HCT116 (cell line): ENCODE measurements around the gene FRK. TPM values are rescaled to one million over a fixed set of nuclear protein-coding genes. Genes with fewer than 3 reads are reported as not detected.

Source experiments
- ATAC-seq: fragments of 200-7000 bp; cut with Tn5 transposase; 2 replicates; pipeline ENCODE4 v1.9.1; 2020; ENCODE audit warnings: mild to moderate bottlenecking, moderate library complexity
- BruUV-seq: library from RNA; stranded (reverse); fragments of 400-500 nt; replicated peaks from 2 replicates; lab custom pipeline; 2021; lab: Mats Ljungman, UMichigan
- CTCF ChIA-PET: fragments of 300-600 bp; sonication (Branson Sonifier 250); formaldehyde crosslinking; loops from one replicate; lab custom pipeline; 2021; ENCODE audit warnings: antibody characterized with exemption; lab: Charles Lee
- POLR2A ChIA-PET: fragments of 300-600, 350-600 bp; sonication (Branson Sonifier 250); formaldehyde crosslinking; loops from one replicate; lab custom pipeline; 2021; ENCODE audit warnings: antibody characterized with exemption; lab: Charles Lee
- RAD21 ChIA-PET, 2 experiments: fragments of 300-600 bp; sonication (Branson Sonifier 250); formaldehyde crosslinking; loops; one replicate each; lab custom pipeline; 2023; ENCODE audit warnings: low total read pairs in 2 of 2; ENCODE audit not compliant: uncharacterized antibody in 2 of 2, unreplicated experiment in 2 of 2, low non-redundant PET in 1 of 2; lab: Charles Lee
- DNase-seq: peaks from one replicate; pipeline ENCODE4 v3.0.0-alpha.2; 2010; ENCODE audit warnings: low read depth, low spot score
- H2AFZ ChIP-seq: fragments of 200-600 bp; shearing (Covaris generic), sonication (generic); 2 replicates; pipeline ENCODE4 v1.6.1; 2017; ENCODE audit warnings: low read depth, mixed run types, mixed read lengths, antibody characterized with exemption, low read length; ENCODE audit not compliant: poor library complexity, severe bottlenecking
- H3K27ac ChIP-seq: 2 replicates; pipeline ENCODE4 v1.5.1; 2012; ENCODE audit warnings: low read depth, low read length
- H3K27me3 ChIP-seq: fragments of 200-600 bp; sonication (generic); 2 replicates; pipeline ENCODE4 v1.6.1; 2016; ENCODE audit warnings: mixed run types, low read length, mixed read lengths; ENCODE audit not compliant: insufficient read depth
- H3K36me3 ChIP-seq, 2 experiments: fragments of 200-500 bp in 1 of 2; fragments of 200-600 bp in 1 of 2; sonication (Bioruptor generic) in 1 of 2; sonication (generic) in 1 of 2; 2 replicates each; pipeline versions ENCODE4 v1.5.1 to v1.6.1; 2014 to 2016; ENCODE audit warnings: low read length in 2 of 2, inconsistent platforms in 1 of 2, mixed read lengths in 1 of 2, mixed run types in 1 of 2; ENCODE audit not compliant: insufficient read depth in 2 of 2, control insufficient read depth in 1 of 2
- H3K4me1 ChIP-seq, 2 experiments: fragments of 200-600 bp in 1 of 2; sonication (generic) in 1 of 2; 2 replicates each; pipeline versions ENCODE4 v1.5.1 to v1.6.1; 2012 to 2017; ENCODE audit warnings: low read length in 2 of 2, inconsistent platforms in 1 of 2, mild to moderate bottlenecking in 1 of 2, mixed read lengths in 1 of 2, mixed run types in 1 of 2, moderate library complexity in 1 of 2; ENCODE audit not compliant: insufficient read depth in 2 of 2, control insufficient read depth in 1 of 2
- H3K4me2 ChIP-seq: fragments of 200-600 bp; sonication (generic); 2 replicates; pipeline ENCODE4 v1.6.1; 2017; ENCODE audit warnings: mixed run types, low read length, mixed read lengths
- H3K4me3 ChIP-seq, 2 experiments: fragments of 200-600 bp in 1 of 2; sonication (generic) in 1 of 2; replicated peaks in 1 of 2; 2 replicates each; pipeline ENCODE4 v1.5.1; 2011 to 2016; ENCODE audit warnings: low read length in 2 of 2, control low read depth in 1 of 2, low read depth in 1 of 2, mild to moderate bottlenecking in 1 of 2, mixed read lengths in 1 of 2, mixed run types in 1 of 2
- H3K79me2 ChIP-seq: fragments of 200-600 bp; sonication (generic); 2 replicates; pipeline ENCODE4 v1.6.1; 2017; ENCODE audit warnings: mild to moderate bottlenecking, mixed run types, low read length, moderate library complexity, mixed read lengths; ENCODE audit not compliant: insufficient read depth
- H3K9ac ChIP-seq: fragments of 200-600 bp; sonication (generic); 2 replicates; pipeline ENCODE4 v1.6.1; 2016; ENCODE audit warnings: low read length, mixed read lengths
- H3K9me2 ChIP-seq: fragments of 200-600 bp; sonication (generic), shearing (Covaris generic); 2 replicates; pipeline ENCODE4 v1.6.1; 2017; ENCODE audit warnings: mixed run types, mild to moderate bottlenecking, moderate library complexity; ENCODE audit not compliant: insufficient read depth
- H3K9me3 ChIP-seq, 2 experiments: fragments of 200-500 bp in 1 of 2; fragments of 200-600 bp in 1 of 2; sonication (Bioruptor generic) in 1 of 2; sonication (generic) in 1 of 2; 2 replicates each; pipeline ENCODE4 v1.6.1; 2014 to 2017; ENCODE audit warnings: low read length in 2 of 2, mixed read lengths in 2 of 2, inconsistent platforms in 1 of 2, low read depth in 1 of 2, mild to moderate bottlenecking in 1 of 2, mixed run types in 1 of 2, moderate library complexity in 1 of 2; ENCODE audit not compliant: control insufficient read depth in 1 of 2, insufficient read depth in 1 of 2
- H4K20me1 ChIP-seq: fragments of 200-600 bp; sonication (generic), shearing (Covaris generic); 2 replicates; pipeline ENCODE4 v1.6.1; 2017; ENCODE audit warnings: mixed run types, mild to moderate bottlenecking, moderate library complexity; ENCODE audit not compliant: insufficient read depth
- CBX3 ChIP-seq: IDR thresholded peaks from 2 replicates; pipeline ENCODE4 v1.6.1; 2012; ENCODE audit warnings: low read depth
- EGR1 ChIP-seq: IDR thresholded peaks from 2 replicates; pipeline ENCODE4 v1.6.1; 2012; ENCODE audit warnings: low read depth
- ELF1 ChIP-seq: IDR thresholded peaks from 2 replicates; pipeline ENCODE4 v1.6.1; 2012; ENCODE audit warnings: low read depth, borderline replicate concordance
- EZH2phosphoT487 ChIP-seq: fragments of 200-600 bp; IDR thresholded peaks from 2 replicates; pipeline ENCODE4 v1.6.1; 2018; ENCODE audit warnings: antibody characterized with exemption, borderline replicate concordance
- JUND ChIP-seq: IDR thresholded peaks from 2 replicates; pipeline ENCODE4 v1.6.1; 2012
- POLR2A ChIP-seq: IDR thresholded peaks from 2 replicates; pipeline ENCODE4 v1.7.0; 2011; ENCODE audit warnings: borderline replicate concordance; ENCODE audit not compliant: insufficient read depth, insufficient read length; ENCODE audit errors: extremely low read depth
- POLR2AphosphoS5 ChIP-seq: IDR thresholded peaks from 2 replicates; pipeline ENCODE4 v1.6.1; 2011; ENCODE audit warnings: mild to moderate bottlenecking, low read depth, low read length, moderate library complexity
- RAD21 ChIP-seq: IDR thresholded peaks from 2 replicates; pipeline ENCODE4 v1.6.1; 2012; ENCODE audit warnings: low read depth, mild to moderate bottlenecking
- SIN3A ChIP-seq: IDR thresholded peaks from 2 replicates; pipeline ENCODE4 v1.6.1; 2012; ENCODE audit warnings: low read depth
- SRF ChIP-seq: IDR thresholded peaks from 2 replicates; pipeline ENCODE4 v1.6.1; 2012; ENCODE audit warnings: low read depth
- ZFX ChIP-seq: fragments of 450-650 bp; IDR thresholded peaks from 2 replicates; pipeline ENCODE4 v1.6.1; 2017
- intact Hi-C: fragments of 100-400 bp; cut with micrococcal nuclease; formaldehyde crosslinking; loops from 2 replicates; pipeline ENCODE4 v1.10.0; 2022
- total RNA-seq: library from RNA; stranded (reverse); gene quantifications from one replicate; pipeline ENCODE4 v1.2.1, GENCODE V29; 2021; ENCODE audit not compliant: unreplicated experiment
- TF ChIP-seq, protein P1 (sequence below): IDR thresholded peaks from 2 replicates; pipeline ENCODE4 v1.6.1; 2012
- TF ChIP-seq, protein P2 (sequence below): IDR thresholded peaks from 2 replicates; pipeline ENCODE4 v1.6.1; 2011; ENCODE audit warnings: mild to moderate bottlenecking, low read length, moderate library complexity; ENCODE audit not compliant: insufficient replicate concordance; ENCODE audit errors: extremely low read depth
- TF ChIP-seq, protein P3 (sequence below), 3 experiments: fragments of 200-600 bp in 1 of 3; sonication (generic) in 1 of 3; IDR thresholded peaks in 2 of 3; conservative IDR thresholded peaks in 1 of 3; 2 replicates each; pipeline ENCODE4 v1.5.1; 2012 to 2017; ENCODE audit warnings: low read depth in 2 of 3, low read length in 2 of 3, antibody characterized with exemption in 1 of 3, borderline replicate concordance in 1 of 3, control low read depth in 1 of 3, mild to moderate bottlenecking in 1 of 3, mixed read lengths in 1 of 3, mixed run types in 1 of 3, moderate library complexity in 1 of 3; ENCODE audit not compliant: insufficient read depth in 1 of 3
- TF ChIP-seq, protein P4 (sequence below): IDR thresholded peaks from 2 replicates; pipeline ENCODE4 v1.6.1; 2012

FRK gene
- total RNA-seq, 1 experiment from 2014 or later = 3.7 TPM

DNA sequence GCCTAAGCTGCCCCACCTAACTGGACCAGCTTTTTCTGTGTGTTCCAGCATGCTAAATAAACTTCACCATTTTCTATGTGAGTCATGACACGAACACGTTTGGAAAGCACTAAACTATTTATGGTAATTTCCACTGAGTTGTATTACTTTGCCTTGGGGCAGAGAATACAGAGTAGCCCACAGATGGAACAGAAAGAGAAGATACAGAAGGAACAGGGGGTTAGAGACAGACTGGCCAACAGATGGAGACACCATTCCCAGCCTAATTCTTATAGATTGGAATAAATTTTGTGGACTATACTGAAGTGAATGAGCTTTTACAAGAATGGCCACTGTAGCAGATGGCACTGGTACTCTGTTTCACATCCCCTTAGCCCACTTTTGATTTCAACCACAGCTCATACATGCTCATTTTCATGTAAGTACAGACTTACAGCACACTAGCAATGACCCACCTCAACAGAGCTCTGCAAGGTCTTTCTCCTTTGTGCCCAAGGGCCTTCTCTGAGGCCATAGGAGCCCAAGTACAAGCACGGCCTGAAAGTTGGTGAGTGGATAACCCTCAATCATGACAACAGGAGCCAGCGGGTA lies 26.8 kb upstream of the FRK start:
- RAD21 ChIA-PET = no interaction called here
- CTCF ChIA-PET = no interaction called here
- H4K20me1 ChIP-seq = no peaks in the 10 kb centered on the region
- H3K79me2 ChIP-seq = no peaks in the 10 kb centered on the region
- H3K4me1 ChIP-seq = no peaks in the 10 kb centered on the region
- BruUV-seq = no TSS peak
- H3K9me3 ChIP-seq = no peaks in the 10 kb centered on the region
- ATAC-seq (no peak), DNase-seq (no peak)
- H3K36me3 ChIP-seq = no peaks in the 10 kb centered on the region
- no peak overlapping the region for H3K4me3 ChIP-seq
- no peaks in the 10 kb centered on the region for H3K9me2 ChIP-seq
- no peak for TF ChIP-seq EGR1
- TF ChIP-seq ZFX = no peak
- TF ChIP-seq SIN3A = no peak
- TF ChIP-seq POLR2A = no peak
- TF ChIP-seq SRF = no peak
- TF ChIP-seq, protein P1, sequence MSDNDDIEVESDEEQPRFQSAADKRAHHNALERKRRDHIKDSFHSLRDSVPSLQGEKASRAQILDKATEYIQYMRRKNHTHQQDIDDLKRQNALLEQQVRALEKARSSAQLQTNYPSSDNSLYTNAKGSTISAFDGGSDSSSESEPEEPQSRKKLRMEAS = no peak
- no peak for TF ChIP-seq ELF1
- TF ChIP-seq, protein P2, sequence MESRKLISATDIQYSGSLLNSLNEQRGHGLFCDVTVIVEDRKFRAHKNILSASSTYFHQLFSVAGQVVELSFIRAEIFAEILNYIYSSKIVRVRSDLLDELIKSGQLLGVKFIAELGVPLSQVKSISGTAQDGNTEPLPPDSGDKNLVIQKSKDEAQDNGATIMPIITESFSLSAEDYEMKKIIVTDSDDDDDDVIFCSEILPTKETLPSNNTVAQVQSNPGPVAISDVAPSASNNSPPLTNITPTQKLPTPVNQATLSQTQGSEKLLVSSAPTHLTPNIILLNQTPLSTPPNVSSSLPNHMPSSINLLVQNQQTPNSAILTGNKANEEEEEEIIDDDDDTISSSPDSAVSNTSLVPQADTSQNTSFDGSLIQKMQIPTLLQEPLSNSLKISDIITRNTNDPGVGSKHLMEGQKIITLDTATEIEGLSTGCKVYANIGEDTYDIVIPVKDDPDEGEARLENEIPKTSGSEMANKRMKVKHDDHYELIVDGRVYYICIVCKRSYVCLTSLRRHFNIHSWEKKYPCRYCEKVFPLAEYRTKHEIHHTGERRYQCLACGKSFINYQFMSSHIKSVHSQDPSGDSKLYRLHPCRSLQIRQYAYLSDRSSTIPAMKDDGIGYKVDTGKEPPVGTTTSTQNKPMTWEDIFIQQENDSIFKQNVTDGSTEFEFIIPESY = no peak
- TF ChIP-seq, protein P3, sequence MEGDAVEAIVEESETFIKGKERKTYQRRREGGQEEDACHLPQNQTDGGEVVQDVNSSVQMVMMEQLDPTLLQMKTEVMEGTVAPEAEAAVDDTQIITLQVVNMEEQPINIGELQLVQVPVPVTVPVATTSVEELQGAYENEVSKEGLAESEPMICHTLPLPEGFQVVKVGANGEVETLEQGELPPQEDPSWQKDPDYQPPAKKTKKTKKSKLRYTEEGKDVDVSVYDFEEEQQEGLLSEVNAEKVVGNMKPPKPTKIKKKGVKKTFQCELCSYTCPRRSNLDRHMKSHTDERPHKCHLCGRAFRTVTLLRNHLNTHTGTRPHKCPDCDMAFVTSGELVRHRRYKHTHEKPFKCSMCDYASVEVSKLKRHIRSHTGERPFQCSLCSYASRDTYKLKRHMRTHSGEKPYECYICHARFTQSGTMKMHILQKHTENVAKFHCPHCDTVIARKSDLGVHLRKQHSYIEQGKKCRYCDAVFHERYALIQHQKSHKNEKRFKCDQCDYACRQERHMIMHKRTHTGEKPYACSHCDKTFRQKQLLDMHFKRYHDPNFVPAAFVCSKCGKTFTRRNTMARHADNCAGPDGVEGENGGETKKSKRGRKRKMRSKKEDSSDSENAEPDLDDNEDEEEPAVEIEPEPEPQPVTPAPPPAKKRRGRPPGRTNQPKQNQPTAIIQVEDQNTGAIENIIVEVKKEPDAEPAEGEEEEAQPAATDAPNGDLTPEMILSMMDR (IDR thresholded peaks at IDR 0.05 in 2 of 3, conservative IDR thresholded peaks at IDR 0.05 in 1 of 3; ENCODE audit: borderline replicate concordance in 1 of 3, insufficient read depth in 1 of 3, low read depth in 2 of 3, low read length in 2 of 3) = no peak
- TF ChIP-seq JUND = no peak
- no peak for TF ChIP-seq EZH2phosphoT487
- TF ChIP-seq, protein P4, sequence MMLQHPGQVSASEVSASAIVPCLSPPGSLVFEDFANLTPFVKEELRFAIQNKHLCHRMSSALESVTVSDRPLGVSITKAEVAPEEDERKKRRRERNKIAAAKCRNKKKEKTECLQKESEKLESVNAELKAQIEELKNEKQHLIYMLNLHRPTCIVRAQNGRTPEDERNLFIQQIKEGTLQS = no peak
- TF ChIP-seq CBX3 = no peak
- no peak for TF ChIP-seq POLR2AphosphoS5
- TF ChIP-seq RAD21 = no peak
- H3K4me2 ChIP-seq = no peak overlapping the region
- H3K27ac ChIP-seq = no peak overlapping the region
- POLR2A ChIA-PET = interaction anchor here (2.7 kb wide), 1 partner anchor 13 kb away, joined by 8 read pairs; the partner anchor contains the start of gene NT5DC1
- intact Hi-C loops = no loop called here
- H3K27me3 ChIP-seq = no peaks in the 10 kb centered on the region
- no peak overlapping the region for H3K9ac ChIP-seq
- no peak overlapping the region for H2AFZ ChIP-seq
